Epithelial cell of proximal tubule (primary cell): ENCODE measurements around the gene CARS2. TPM values are rescaled to one million over a fixed set of nuclear protein-coding genes. Genes with fewer than 3 reads are reported as not detected.
"Not testable (repeated sequence)": the region's sequence is repeated elsewhere in the genome, so short reads cannot be mapped to it uniquely, and the experiment has no call there.

ENCODE experiments used
- DNase-seq: peaks from one replicate; pipeline ENCODE4 v3.0.0-alpha.2; 2011; ENCODE audit warnings: low read depth
- H3K4me3 ChIP-seq: 2 replicates; pipeline ENCODE4 v1.5.1; 2011; ENCODE audit warnings: low read depth, mild to moderate bottlenecking, low read length
- CTCF ChIP-seq: conservative IDR thresholded peaks from 2 replicates; pipeline ENCODE4 v1.5.1; 2012; ENCODE audit warnings: low read depth, mild to moderate bottlenecking, low read length
- total RNA-seq: library from RNA; depleted of rRNA; stranded (reverse); fragments of >200 nt; gene quantifications from 2 replicates; pipeline ENCODE4 v1.2.3, GENCODE V29; 2015

Gene CARS2
- total RNA-seq, 1 donor from 2014 or later: 28.5 TPM

- peak overlapping the region; percentile 87 for H3K4me3 ChIP-seq
- TF ChIP-seq CTCF: no peak
- no peak for DNase-seq
Observed at GRCh38 chr13:110616103-110617101, 89.5 kb downstream of the CARS2 start.

- TF ChIP-seq CTCF: no peak
- DNase-seq: peak; percentile 56
- H3K4me3 ChIP-seq: peak within 1 kb of the TSS; percentile 87
Observed at GRCh38 chr13:110615322-110616102, 90.4 kb downstream of the CARS2 start, which contains the start of gene NAXD. NAXD (plus strand) TSS chr13:110615545; CDS start chr13:110615602, 57 bp downstream.

GRCh38 chr13:110615005-110615321 lies 91.0 kb downstream of the CARS2 start:
- peak overlapping the region; percentile 87 for H3K4me3 ChIP-seq
- no peak for TF ChIP-seq CTCF
- no peak for DNase-seq

GRCh38 chr13:110610955-110611595 lies 94.8 kb downstream of the CARS2 start:
- DNase-seq: no peak
- TF ChIP-seq CTCF: no peak
- peak overlapping the region; percentile 11 for H3K4me3 ChIP-seq

- H3K4me3 ChIP-seq: no peak overlapping the region
- TF ChIP-seq CTCF: no peak
Observed at GRCh38 chr13:110607675-110608224, 98.2 kb downstream of the CARS2 start.

GRCh38 chr13:110606281-110606680 lies 99.6 kb downstream of the CARS2 start:
- H3K4me3 ChIP-seq, DNase-seq: not testable (repeated sequence)

More at GRCh38 chr13:110607675-110608224, 98.2 kb downstream of the CARS2 start:
- DNase-seq: no peak
